Cardiac septum (tissue), 1 donor: ENCODE data around the gene ADCY7. TPM values are rescaled to one million over a fixed set of nuclear protein-coding genes. Genes with fewer than 3 reads are reported as not detected.
A peak's percentile ranks its signal among the peaks of the same experiment; 100 is the strongest.

Experiments used
- DNase-seq: peaks from one replicate; pipeline ENCODE4 v3.0.0-alpha.2; 2020; ENCODE audit warnings: low spot score
- intact Hi-C: fragments of 100-400 bp; cut with DNase I; formaldehyde crosslinking; loops from one replicate; pipeline ENCODE4 v1.14.0; 2022
- total RNA-seq: library from RNA; stranded (reverse); fragmentation: NEBNext Ultra II Directional; extraction: Animal tissue kit (Norgen Biotek cat#: 25700); gene quantifications from one replicate; pipeline ENCODE4 v1.2.1, GENCODE V29; 2021
- donor health status: DM: no; HTN: no; CAD: no.

The ADCY7 gene
- total RNA-seq, 1 donor from 2014 or later = 6.2 TPM

- no peak for DNase-seq
- intact Hi-C loops = no loop called here
These were observed 19.0 kb upstream of the ADCY7 start for GRCh38 chr16:50247123-50247905.

GRCh38 chr16:50247906-50248608, 18.3 kb upstream of the ADCY7 start:
- intact Hi-C loops = no loop called here
- DNase-seq = no peak

- DNase-seq = no peak
- intact Hi-C loops = no loop called here
These were observed 17.5 kb upstream of the ADCY7 start for GRCh38 chr16:50248845-50249244.

GRCh38 chr16:50251375-50252081, 14.8 kb upstream of the ADCY7 start:
- intact Hi-C loops = no loop called here
- DNase-seq = peak; percentile 51

GRCh38 chr16:50252082-50252611, 14.2 kb upstream of the ADCY7 start:
- no peak for DNase-seq
- intact Hi-C loops = no loop called here

- DNase-seq = no peak
- intact Hi-C loops = no loop called here
These were observed 13.4 kb upstream of the ADCY7 start for GRCh38 chr16:50252874-50253513.

- no peak for DNase-seq
- intact Hi-C loops = no loop called here
These were observed 12.8 kb upstream of the ADCY7 start for GRCh38 chr16:50253514-50253910.

GRCh38 chr16:50254072-50254471, 12.3 kb upstream of the ADCY7 start:
- no peak for DNase-seq
- intact Hi-C loops = no loop called here

GRCh38 chr16:50255538-50255937, 10.8 kb upstream of the ADCY7 start:
- no peak for DNase-seq

GRCh38 chr16:50256604-50257003, 9.7 kb upstream of the ADCY7 start:
- intact Hi-C loops = no loop called here

More at GRCh38 chr16:50255538-50255937, 10.8 kb upstream of the ADCY7 start:
- intact Hi-C loops = no loop called here

GRCh38 chr16:50257876-50258275, 8.5 kb upstream of the ADCY7 start:
- DNase-seq = no peak
- intact Hi-C loops = no loop called here

More at GRCh38 chr16:50256604-50257003, 9.7 kb upstream of the ADCY7 start:
- DNase-seq = no peak

GRCh38 chr16:50259334-50260205, 6.8 kb upstream of the ADCY7 start:
- intact Hi-C loops = no loop called here
- DNase-seq = peak; percentile 70

GRCh38 chr16:50260206-50261159, 5.9 kb upstream of the ADCY7 start:
- no peak for DNase-seq
- intact Hi-C loops = no loop called here

GRCh38 chr16:50261160-50261706, 5.1 kb upstream of the ADCY7 start:
- intact Hi-C loops = no loop called here
- no peak for DNase-seq

- intact Hi-C loops = no loop called here
- no peak for DNase-seq
These were observed 4.6 kb upstream of the ADCY7 start for GRCh38 chr16:50261707-50262235.

- DNase-seq = no peak
- intact Hi-C loops = no loop called here
These were observed 3.1 kb upstream of the ADCY7 start for GRCh38 chr16:50263060-50263909.
